G401 (cell line): ENCODE results near the gene PSMB10. TPM values are rescaled to one million over a fixed set of nuclear protein-coding genes. Genes with fewer than 3 reads are reported as not detected.
A peak's percentile ranks its signal among the peaks of the same experiment; 100 is the strongest.
"Not testable (repeated sequence)": the region's sequence is repeated elsewhere in the genome, so short reads cannot be mapped to it uniquely, and the experiment has no call there.

Experiments
- DNase-seq: peaks from one replicate; pipeline ENCODE4 v3.0.0-alpha.2; 2015; ENCODE audit warnings: low spot score
- in situ Hi-C: cut with HindIII; loops from 2 replicates; pipeline ENCODE4 v1.10.0; 2016; ENCODE audit warnings: low sequenced_read_pairs, mixed read lengths
- total RNA-seq: library from RNA; depleted of rRNA; stranded (reverse); fragments of >200 nt; shearing (Covaris generic); gene quantifications from 2 replicates; pipeline ENCODE4 v1.2.3, GENCODE V29; 2014

Gene PSMB10
- total RNA-seq, 1 experiment from 2014 or later = 17.1 TPM

- no peak for DNase-seq
- in situ Hi-C loops = no loop called here
Measured at GRCh38 chr16:67944690-67945391, 8.2 kb upstream of the PSMB10 start.

- in situ Hi-C loops = no loop called here
- DNase-seq = peak; percentile 73
Measured at GRCh38 chr16:67943619-67944504, 7.2 kb upstream of the PSMB10 start, which contains the start of gene LCAT. LCAT (minus strand) TSS chr16:67944120; CDS start chr16:67944101, 19 bp downstream.

- in situ Hi-C loops = no loop called here
- DNase-seq = no peak
Measured at GRCh38 chr16:67943256-67943618, 6.6 kb upstream of the PSMB10 start.

- in situ Hi-C loops = no loop called here
- DNase-seq = no peak
Measured at GRCh38 chr16:67942510-67943255, 6.0 kb upstream of the PSMB10 start.

DNA sequence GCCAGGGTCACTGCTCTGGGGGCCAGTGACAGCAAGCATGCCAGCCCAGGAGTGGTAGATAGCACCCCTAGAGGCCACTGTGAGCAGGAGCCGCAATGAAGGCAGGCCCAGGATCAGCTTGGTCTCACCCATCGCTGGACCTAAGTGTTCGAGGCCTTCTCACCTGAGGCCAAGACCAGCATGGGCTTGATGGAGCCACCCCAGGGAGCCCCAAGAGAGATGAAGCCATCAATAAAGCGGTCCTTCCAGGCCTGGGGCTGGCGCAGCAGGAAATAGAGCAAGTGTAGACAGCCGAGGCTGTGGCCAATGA, 5.5 kb upstream of the PSMB10 start:
- DNase-seq = peak; percentile 54
- in situ Hi-C loops = no loop called here

DNA sequence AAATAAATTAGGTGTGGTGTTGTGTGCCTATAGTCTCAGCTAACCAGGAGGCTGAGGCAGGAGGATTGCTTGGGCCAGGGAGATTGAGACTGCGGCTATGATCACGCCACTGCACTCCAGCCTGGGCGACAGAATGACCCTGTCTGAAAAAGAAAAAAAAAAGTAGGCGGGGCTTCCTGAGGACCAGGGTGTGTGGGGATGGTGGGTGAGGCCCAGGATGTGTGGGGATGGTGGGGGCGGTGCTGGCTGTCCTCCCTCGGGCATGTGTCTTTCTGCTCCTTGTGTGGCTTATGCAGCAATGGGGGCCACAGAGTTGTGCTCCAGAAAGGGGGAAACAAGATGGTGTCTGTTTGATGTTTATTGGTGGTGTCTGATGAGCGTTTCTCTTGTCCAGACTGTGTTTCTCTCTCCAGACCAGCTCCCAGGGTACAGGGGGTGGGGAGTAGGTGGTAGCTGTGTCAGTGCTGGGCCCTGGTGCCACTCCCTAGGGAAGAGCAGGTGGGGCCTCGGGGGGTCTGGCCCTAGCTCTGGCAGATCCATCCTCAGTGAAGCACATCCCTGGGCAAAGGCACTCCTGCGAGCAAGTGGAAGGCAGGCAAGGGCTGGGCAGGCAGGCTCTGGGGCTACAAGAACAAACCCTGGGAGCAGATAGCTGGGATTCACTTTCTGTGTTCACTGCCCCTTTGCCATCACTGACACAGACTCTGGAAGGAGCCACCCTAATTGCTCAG, 5.0 kb upstream of the PSMB10 start:
- DNase-seq = no peak
- in situ Hi-C loops = no loop called here

GRCh38 chr16:67940446-67941089, 3.9 kb upstream of the PSMB10 start:
- DNase-seq = no peak
- in situ Hi-C loops = no loop called here

DNA sequence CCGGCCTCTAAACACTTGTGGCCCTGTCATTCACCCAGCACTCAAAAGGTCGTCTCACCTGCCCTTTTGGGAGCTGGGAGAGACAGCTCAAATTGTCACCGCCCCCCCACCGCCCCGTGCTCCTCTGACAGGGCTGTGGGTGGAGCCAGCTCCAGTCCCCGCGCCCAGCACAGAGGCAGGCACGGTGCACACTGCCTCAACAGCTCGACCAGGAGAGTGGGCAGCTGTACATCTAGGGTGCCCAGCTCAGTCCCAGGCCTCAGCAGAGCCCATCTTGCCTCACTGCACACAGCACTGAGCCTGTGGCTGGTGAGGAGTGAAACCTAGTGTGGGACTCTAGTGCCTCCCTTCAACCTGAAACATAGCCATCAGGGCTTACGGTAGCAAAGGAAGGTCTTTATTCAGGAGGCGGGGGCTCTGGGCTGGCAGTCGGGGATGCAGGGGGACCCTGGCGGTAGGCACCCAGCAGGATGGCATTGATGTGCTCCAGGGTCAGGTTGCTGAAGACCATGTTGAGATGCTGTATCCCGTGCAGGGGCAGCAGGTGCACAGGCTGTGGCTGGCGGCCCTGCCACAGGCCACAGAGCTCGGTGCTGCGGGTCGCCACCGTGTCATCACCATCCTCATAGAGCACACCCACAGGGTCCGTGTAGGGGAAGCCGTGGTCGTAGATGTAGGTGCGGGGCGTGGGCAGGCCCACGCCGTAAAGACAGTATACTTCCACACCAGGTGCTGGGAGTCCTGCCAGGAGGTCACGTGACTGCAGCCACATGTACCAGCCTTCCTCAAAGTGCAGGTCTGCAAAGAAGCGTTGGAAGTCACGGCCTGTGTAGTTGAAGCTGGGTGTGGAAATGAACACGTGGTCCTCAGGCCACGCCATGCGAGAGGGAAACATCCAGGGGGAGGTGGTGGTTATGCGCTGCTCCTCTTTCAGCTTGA, 3.1 kb upstream of the PSMB10 start:
- DNase-seq = no peak
- in situ Hi-C loops = no loop called here

- in situ Hi-C loops, DNase-seq: not testable (repeated sequence)
Measured at GRCh38 chr16:67937713-67938112, 1.1 kb upstream of the PSMB10 start.

GRCh38 chr16:67936880-67937605, 393 bp upstream of the PSMB10 start:
- in situ Hi-C loops = no loop called here
- peak; percentile 48 for DNase-seq

DNA sequence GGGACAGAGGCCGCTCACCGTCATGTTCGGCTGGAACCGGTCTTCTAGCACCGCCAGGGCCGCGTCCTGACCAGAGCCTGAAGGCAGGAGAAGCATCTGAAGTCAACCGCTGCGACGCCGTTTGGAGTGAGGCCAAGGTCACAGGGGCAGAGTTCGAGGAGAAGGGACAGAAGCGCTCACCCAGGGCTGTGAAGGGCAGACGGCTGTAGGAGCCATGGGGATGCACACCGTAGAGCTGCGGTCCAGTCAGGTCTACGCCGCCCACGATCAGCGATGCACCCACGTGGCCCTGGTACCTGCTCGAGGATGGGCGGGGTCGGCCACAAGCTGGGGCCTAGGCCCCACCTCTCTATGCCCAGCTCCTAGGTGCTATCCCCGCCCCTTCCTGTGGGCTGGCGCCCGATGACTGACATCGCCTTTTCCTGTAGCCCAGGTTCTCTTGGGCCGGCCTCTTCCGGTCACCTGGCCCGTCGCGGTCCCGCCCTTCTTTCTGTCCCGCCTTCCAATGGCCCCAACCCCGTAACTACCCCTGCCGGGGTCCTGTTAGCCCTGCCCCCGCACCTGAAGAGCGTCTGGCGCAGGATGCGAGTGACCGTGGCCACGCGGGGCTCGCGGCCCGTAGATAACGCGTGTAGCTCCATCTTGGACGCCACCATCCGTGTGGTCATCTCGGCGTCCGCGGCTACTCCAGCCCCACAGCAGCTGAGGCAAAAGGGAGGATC, 1.1 kb downstream of the PSMB10 start:
- DNase-seq = peak; percentile 99
- in situ Hi-C loops = no loop called here

DNA sequence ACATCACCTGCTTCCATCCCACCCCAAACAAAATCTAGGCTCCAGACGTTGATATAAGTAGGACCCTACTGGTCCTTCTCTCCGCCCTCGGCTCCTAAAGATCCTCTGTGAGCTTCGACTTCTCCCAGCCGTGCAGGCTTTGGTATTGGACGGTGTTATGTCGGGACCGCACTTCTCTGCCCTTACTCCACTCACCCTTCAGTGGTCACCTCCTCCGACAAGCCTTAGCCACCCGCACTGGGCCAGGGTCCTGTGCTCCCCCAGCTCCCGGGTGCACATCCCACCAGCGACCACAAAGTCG, 1.6 kb downstream of the PSMB10 start:
- in situ Hi-C loops = no loop called here
- peak; percentile 31 for DNase-seq

GRCh38 chr16:67934306-67935100, 2.1 kb downstream of the PSMB10 start:
- in situ Hi-C loops = no loop called here
- DNase-seq = no peak

DNA sequence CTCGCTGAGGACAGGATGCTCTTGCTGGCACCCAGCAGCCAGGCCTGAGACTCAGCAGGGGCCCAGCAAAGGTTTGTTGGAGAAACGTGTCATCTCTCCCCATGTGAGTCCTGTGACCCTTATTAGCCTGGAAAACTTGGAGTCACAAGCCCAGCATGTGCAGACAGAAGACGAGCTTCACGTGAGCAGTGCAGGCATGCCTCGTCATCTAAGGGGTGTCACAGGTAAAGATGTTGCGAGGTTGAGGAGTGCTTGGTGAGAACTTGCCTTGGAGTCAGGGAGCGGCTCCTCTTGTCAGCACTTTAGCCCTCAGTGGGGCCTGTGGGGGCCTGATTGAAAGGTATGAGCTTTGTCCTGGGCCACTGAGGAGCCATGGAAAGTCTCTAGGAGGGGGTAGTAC, 2.8 kb downstream of the PSMB10 start:
- DNase-seq = no peak
- in situ Hi-C loops = no loop called here

- no peak for DNase-seq
- in situ Hi-C loops = no loop called here
Measured at GRCh38 chr16:67932462-67932840, 4.2 kb downstream of the PSMB10 start.
